ENCODE measurements around the gene AQP1. TPM values are rescaled to one million over a fixed set of nuclear protein-coding genes. Genes with fewer than 3 reads are reported as not detected.

AQP1 gene
- polyA plus RNA-seq, 1 donor (not counting 4 experiments of a cell fraction or from before 2014, with no cell fraction given), result 0.07 TPM

DNA sequence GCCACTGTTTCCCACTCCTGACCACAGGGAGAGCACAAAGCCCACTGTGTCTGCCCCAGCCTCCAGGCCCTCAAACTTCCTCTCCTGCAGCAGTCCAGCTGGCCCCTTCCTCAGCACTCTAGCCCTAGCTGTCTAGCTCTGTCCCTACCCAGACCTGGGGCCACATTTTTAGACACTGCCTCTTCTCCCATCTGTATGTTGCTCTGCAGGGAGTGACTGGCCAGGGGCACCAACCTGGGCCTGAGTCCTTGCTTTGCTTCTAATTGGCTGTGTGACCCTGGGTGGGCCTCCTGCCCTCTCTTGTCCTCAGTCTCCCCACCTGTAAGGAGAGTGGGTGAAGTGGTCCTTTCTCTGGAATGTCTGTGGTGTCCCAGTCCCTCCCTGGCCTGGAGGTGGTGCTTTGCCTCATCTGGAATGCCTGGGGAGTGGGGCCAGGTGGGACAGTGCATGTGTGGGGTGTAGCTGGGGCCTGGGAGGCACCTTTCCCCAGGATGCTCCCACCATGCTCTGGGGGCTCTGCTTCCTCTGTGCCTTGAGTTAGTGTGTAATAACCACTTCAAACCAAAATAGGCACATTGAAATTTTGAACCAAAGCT, 25.1 kb downstream of the AQP1 start:
- H3K79me2 ChIP-seq (ENCODE audit: control insufficient read depth, insufficient read depth, low read length), result no peaks in the 10 kb centered on the region
- no peaks in the 10 kb centered on the region for H3K36me3 ChIP-seq (ENCODE audit: control insufficient read depth in 2 of 2, extremely low read depth in 1 of 2, insufficient read depth in 2 of 2, low read length in 2 of 2)
- DNase-seq (ENCODE audit: low read depth, low spot score) (no peak), FAIRE-seq (no peak)
- peaks cover 10% of the 10 kb centered on the region for H3K27me3 ChIP-seq (ENCODE audit: control insufficient read depth, extremely low read depth, insufficient read depth, low read length)
- no peak overlapping the region for H3K27ac ChIP-seq (ENCODE audit: control insufficient read depth, insufficient read depth, low read length)
- no peaks in the 10 kb centered on the region for H3K9me1 ChIP-seq (ENCODE audit: control insufficient read depth, extremely low read depth, insufficient read depth, low read length)
- H2AFZ ChIP-seq (ENCODE audit: control insufficient read depth, low read length), result no peak overlapping the region
- no peaks in the 10 kb centered on the region for H3K9me3 ChIP-seq (ENCODE audit: control insufficient read depth, low read depth, low read length)
- H3K4me1 ChIP-seq (ENCODE audit: control insufficient read depth, extremely low read depth, insufficient read depth, low read length), result peaks cover 2% of the 10 kb centered on the region
- dilution Hi-C loops (cut with MboI; ENCODE audit: extremely low pct_ligation_motif_present, low sequenced_read_pairs), result no loop called here
- no peak overlapping the region for H3K4me3 ChIP-seq (ENCODE audit: control insufficient read depth in 2 of 3, extremely low read depth in 1 of 3, insufficient read depth in 2 of 3, low read depth in 1 of 3, low read length in 3 of 3)
- no peak overlapping the region for H3K4me2 ChIP-seq (ENCODE audit: control insufficient read depth, extremely low read depth, insufficient read depth, low read depth, low read length)
- TF ChIP-seq EZH2 (IDR thresholded peaks at IDR 0.05; ENCODE audit: low read length), result no peak
- TF ChIP-seq, protein P1, sequence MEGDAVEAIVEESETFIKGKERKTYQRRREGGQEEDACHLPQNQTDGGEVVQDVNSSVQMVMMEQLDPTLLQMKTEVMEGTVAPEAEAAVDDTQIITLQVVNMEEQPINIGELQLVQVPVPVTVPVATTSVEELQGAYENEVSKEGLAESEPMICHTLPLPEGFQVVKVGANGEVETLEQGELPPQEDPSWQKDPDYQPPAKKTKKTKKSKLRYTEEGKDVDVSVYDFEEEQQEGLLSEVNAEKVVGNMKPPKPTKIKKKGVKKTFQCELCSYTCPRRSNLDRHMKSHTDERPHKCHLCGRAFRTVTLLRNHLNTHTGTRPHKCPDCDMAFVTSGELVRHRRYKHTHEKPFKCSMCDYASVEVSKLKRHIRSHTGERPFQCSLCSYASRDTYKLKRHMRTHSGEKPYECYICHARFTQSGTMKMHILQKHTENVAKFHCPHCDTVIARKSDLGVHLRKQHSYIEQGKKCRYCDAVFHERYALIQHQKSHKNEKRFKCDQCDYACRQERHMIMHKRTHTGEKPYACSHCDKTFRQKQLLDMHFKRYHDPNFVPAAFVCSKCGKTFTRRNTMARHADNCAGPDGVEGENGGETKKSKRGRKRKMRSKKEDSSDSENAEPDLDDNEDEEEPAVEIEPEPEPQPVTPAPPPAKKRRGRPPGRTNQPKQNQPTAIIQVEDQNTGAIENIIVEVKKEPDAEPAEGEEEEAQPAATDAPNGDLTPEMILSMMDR (optimal IDR thresholded peaks at IDR 0.05 in 1 of 3, IDR thresholded peaks at IDR 0.05 in 1 of 3, conservative IDR thresholded peaks at IDR 0.05 in 1 of 3; ENCODE audit: extremely low read depth in 1 of 3, insufficient read depth in 2 of 3, low read length in 3 of 3), result no peak
- H4K20me1 ChIP-seq (ENCODE audit: control insufficient read depth, extremely low read depth, insufficient read depth, low read length), result no peaks in the 10 kb centered on the region
- no peak overlapping the region for H3K9ac ChIP-seq (ENCODE audit: control insufficient read depth, extremely low read depth, insufficient read depth, low read length)

DNA sequence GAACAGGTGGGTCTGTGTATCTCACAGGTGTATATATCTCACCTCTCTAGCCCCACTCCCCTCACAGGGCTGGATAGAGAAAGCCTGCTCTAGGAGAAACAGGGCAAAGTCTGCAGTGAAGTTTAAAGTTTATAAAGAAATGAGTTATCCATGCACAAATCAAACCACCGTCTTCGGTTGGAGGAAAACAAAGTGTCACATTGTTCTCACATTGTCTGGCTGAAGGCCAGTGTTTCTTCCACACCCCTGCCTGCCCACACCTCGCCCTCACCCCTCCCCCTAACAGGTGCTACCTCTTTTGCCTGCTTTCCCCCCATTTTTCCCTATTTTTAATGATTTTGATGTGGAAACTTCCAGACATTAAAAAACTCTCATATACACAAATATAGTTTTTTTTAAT, 25.8 kb downstream of the AQP1 start:
- no peak overlapping the region for H3K4me3 ChIP-seq (ENCODE audit: control insufficient read depth in 2 of 3, extremely low read depth in 1 of 3, insufficient read depth in 2 of 3, low read depth in 1 of 3, low read length in 3 of 3)
- no peaks in the 10 kb centered on the region for H3K79me2 ChIP-seq (ENCODE audit: control insufficient read depth, insufficient read depth, low read length)
- H3K27ac ChIP-seq (ENCODE audit: control insufficient read depth, insufficient read depth, low read length), result no peak overlapping the region
- H3K4me1 ChIP-seq (ENCODE audit: control insufficient read depth, extremely low read depth, insufficient read depth, low read length), result no peaks in the 10 kb centered on the region
- no peaks in the 10 kb centered on the region for H3K36me3 ChIP-seq (ENCODE audit: control insufficient read depth in 2 of 2, extremely low read depth in 1 of 2, insufficient read depth in 2 of 2, low read length in 2 of 2)
- no peak overlapping the region for H3K4me2 ChIP-seq (ENCODE audit: control insufficient read depth, extremely low read depth, insufficient read depth, low read depth, low read length)
- H3K9me3 ChIP-seq (ENCODE audit: control insufficient read depth, low read depth, low read length), result no peaks in the 10 kb centered on the region
- dilution Hi-C loops (cut with MboI; ENCODE audit: extremely low pct_ligation_motif_present, low sequenced_read_pairs), result no loop called here
- no peaks in the 10 kb centered on the region for H4K20me1 ChIP-seq (ENCODE audit: control insufficient read depth, extremely low read depth, insufficient read depth, low read length)
- DNase-seq (ENCODE audit: low read depth, low spot score), result no peak
- no peak overlapping the region for H2AFZ ChIP-seq (ENCODE audit: control insufficient read depth, low read length)
- no peak for FAIRE-seq
- peaks cover 7% of the 10 kb centered on the region for H3K27me3 ChIP-seq (ENCODE audit: control insufficient read depth, extremely low read depth, insufficient read depth, low read length)
- no peak overlapping the region for H3K9ac ChIP-seq (ENCODE audit: control insufficient read depth, extremely low read depth, insufficient read depth, low read length)
- no peak for TF ChIP-seq EZH2 (IDR thresholded peaks at IDR 0.05; ENCODE audit: low read length)
- TF ChIP-seq, protein P1 (optimal IDR thresholded peaks at IDR 0.05 in 1 of 3, IDR thresholded peaks at IDR 0.05 in 1 of 3, conservative IDR thresholded peaks at IDR 0.05 in 1 of 3; ENCODE audit: extremely low read depth in 1 of 3, insufficient read depth in 2 of 3, low read length in 3 of 3), result no peak
- H3K9me1 ChIP-seq (ENCODE audit: control insufficient read depth, extremely low read depth, insufficient read depth, low read length), result no peaks in the 10 kb centered on the region
